SKM-1 (cell line): ENCODE data around the gene SPATA20.

Source experiments
- DNase-seq: peaks from one replicate; lab custom pipeline; 2025; ENCODE audit not compliant: unreplicated experiment; lab: John Stamatoyannopoulos, UW

Gene SPATA20

GRCh38 chr17:50573866-50574611, 27.1 kb downstream of the SPATA20 start:
- DNase-seq, result no peak

GRCh38 chr17:50575581-50576210, 28.7 kb downstream of the SPATA20 start:
- no peak for DNase-seq

GRCh38 chr17:50576864-50577263, 29.9 kb downstream of the SPATA20 start:
- DNase-seq, result no peak

DNA sequence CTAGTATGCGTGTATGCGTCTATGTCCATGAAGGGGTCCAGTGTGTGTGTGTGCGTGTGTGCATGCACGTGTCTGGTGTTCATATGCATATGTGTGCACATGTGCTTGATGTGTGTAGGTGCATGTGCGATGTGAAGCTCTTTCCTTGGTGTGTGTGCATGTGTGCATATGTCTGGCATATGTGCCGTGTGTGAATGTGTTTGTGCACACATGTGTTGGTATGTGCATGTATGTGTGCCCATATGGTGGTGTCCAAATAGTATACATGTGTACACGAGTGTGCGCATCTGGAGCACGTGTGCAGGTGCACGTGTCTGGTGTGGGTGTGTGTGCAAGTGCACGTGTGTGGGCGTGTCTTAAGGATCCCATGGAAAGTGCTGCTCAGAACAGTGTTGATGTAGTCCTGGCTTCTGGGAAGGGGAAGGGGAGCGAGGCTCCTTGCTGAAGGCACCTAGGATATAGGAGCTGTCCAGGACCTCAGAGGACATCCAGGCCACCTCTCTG, 30.5 kb downstream of the SPATA20 start:
- no peak for DNase-seq

GRCh38 chr17:50578173-50578572, 31.2 kb downstream of the SPATA20 start:
- DNase-seq, result no peak

GRCh38 chr17:50579399-50579798, 32.4 kb downstream of the SPATA20 start:
- no peak for DNase-seq

DNA sequence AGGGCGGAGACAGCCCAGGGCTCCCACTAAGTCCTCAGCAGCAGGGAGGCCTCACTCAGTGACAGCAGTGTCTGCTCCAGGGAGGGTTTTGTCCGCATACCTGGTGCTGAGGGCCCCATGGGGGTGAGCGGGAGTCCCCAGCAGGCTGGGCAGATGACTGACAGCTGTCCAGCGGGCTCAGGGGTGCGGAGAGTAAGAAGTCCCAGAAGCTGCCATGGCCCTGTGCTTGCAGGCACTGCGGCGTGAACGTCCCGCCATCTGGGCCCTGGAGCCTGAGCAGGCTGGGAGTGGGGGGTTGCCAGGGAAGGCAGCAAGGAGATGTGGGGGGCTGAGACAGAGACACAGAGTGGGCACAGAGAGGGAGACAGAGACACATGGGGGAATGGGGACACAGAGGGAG, 33.7 kb downstream of the SPATA20 start:
- DNase-seq, result no peak

- no peak for DNase-seq
Measured at GRCh38 chr17:50581316-50581715, 34.3 kb downstream of the SPATA20 start.

- no peak for DNase-seq
Measured at GRCh38 chr17:50582741-50583140, 35.8 kb downstream of the SPATA20 start.

GRCh38 chr17:50583641-50584040, 36.7 kb downstream of the SPATA20 start:
- no peak for DNase-seq

- no peak for DNase-seq
Measured at GRCh38 chr17:50584116-50584515, 37.1 kb downstream of the SPATA20 start.

DNA sequence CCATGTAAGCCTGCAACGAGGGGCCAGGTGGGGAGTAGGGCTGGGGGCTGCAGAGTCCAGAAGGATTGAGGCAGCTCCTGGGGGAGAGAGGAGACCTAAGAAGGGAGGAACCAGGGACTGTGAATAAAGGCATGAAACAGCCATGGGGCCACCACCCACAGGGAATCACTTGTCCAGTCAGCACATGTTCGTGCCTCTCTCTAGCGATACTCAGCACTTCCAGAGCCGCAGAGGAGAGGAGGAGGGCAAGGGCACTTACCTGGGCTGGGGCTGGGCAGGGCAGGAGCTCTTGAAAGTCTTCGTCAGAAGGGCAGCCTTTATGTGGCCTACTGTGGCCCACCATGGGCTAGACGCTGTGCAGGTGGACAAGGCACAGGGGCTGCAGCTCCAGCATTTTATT, 37.8 kb downstream of the SPATA20 start:
- DNase-seq, result no peak

GRCh38 chr17:50585346-50585745, 38.4 kb downstream of the SPATA20 start:
- no peak for DNase-seq

DNA sequence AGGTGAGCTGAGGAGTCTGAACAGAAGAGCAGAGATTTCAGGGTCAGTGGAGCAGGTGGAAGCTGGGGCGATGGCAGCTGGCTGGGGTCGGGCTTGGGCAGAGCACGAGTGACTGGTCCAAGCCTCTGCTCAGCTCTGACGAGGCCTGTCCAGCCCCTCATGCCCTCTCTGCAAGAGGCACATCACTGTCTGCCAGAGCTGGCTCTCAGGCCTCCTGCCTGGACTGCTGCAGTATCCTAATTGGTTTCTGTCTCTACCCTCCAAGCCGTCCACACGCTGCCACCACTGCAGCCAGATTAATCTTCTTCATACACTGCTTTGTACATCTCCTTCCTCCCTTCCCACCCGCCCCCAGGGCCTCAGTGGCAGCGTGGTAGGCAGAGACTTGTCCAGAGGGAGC, 38.9 kb downstream of the SPATA20 start:
- DNase-seq, result no peak

GRCh38 chr17:50586421-50587247, 39.7 kb downstream of the SPATA20 start:
- no peak for DNase-seq

GRCh38 chr17:50587571-50587970, 40.6 kb downstream of the SPATA20 start:
- no peak for DNase-seq

- DNase-seq, result no peak
Measured at GRCh38 chr17:50588391-50589049, 41.5 kb downstream of the SPATA20 start.

DNA sequence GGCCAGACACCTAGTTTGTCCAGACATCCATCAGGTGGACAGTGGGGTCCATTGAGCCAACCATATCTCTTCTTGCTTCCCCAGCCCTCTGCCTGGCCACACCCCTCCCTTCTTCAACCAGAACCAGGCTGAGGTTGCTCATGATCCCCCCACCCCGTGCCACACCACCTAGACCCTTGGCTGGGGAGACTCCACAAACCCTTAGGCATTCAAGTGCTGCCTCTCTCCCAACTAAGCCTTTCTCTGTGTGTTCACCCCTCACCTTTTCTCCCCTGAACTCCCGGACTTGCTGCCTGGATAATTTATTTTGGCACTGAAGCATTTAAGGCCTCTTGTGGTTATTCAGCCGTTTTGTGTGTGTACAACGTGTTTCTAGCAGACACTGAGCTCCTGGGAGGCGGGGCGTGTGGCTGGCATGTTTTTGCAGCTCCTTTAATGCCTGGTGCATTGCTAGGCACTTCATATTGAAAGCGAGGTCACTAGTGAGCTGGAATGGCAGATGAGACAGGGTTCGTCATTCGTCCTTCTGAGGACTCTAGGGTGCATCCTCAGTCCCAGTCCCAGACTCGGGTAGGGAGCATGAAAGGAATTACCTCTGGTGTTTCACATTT, 42.2 kb downstream of the SPATA20 start:
- DNase-seq, result no peak

GRCh38 chr17:50590946-50591737, 44.2 kb downstream of the SPATA20 start:
- no peak for DNase-seq

- DNase-seq, result no peak
Measured at GRCh38 chr17:50593321-50593720, 46.3 kb downstream of the SPATA20 start.
